IMR-90 (cell line): ENCODE results near the gene RNF215. TPM values are rescaled to one million over a fixed set of nuclear protein-coding genes. Genes with fewer than 3 reads are reported as not detected.

ENCODE experiments used
- ATAC-seq: fragments of 200-7000 bp; cut with Tn5 transposase; 2 replicates; pipeline ENCODE4 v1.9.1; 2020; ENCODE audit warnings: low read depth, mild to moderate bottlenecking, moderate library complexity
- BruUV-seq: library from RNA; stranded (reverse); fragments of 400-500 nt; replicated peaks from 2 replicates; lab custom pipeline; 2021; lab: Mats Ljungman, UMichigan
- CTCF ChIA-PET: fragments of 300-600 bp; formaldehyde crosslinking; extraction: SDS; loops from one replicate; lab custom pipeline; 2021; ENCODE audit warnings: antibody characterized with exemption; lab: Yijun Ruan, JAX
- POLR2A ChIA-PET: fragments of 300-600 bp; sonication (Branson Sonifier 250); formaldehyde crosslinking; loops from one replicate; lab custom pipeline; 2022; ENCODE audit warnings: antibody characterized with exemption; ENCODE audit not compliant: unreplicated experiment; lab: Charles Lee
- DNase-seq: peaks from one replicate; pipeline ENCODE4 v3.0.0; 2013
- H2AFZ ChIP-seq: replicated peaks from 2 replicates; pipeline ENCODE3; 2013; ENCODE audit warnings: low read length, mild to moderate bottlenecking; ENCODE audit not compliant: poor library complexity
- H2AK5ac ChIP-seq: 2 replicates; pipeline ENCODE4 v1.6.1; 2013; ENCODE audit warnings: low read depth, low read length, inconsistent platforms
- H2AK9ac ChIP-seq: replicated peaks from 2 replicates; pipeline ENCODE3; 2013; ENCODE audit warnings: mild to moderate bottlenecking, low read depth, low read length, moderate library complexity; ENCODE audit not compliant: poor library complexity
- H2BK120ac ChIP-seq: 2 replicates; pipeline ENCODE4 v1.6.1; 2013; ENCODE audit warnings: low read depth, low read length, inconsistent platforms
- H2BK15ac ChIP-seq: 3 replicates; pipeline ENCODE4 v1.6.1; 2013; ENCODE audit warnings: low read depth, low read length, inconsistent platforms
- H2BK20ac ChIP-seq: 2 replicates; pipeline ENCODE4 v1.6.1; 2013; ENCODE audit warnings: low read depth, mild to moderate bottlenecking, inconsistent platforms, low read length, moderate library complexity
- H2BK5ac ChIP-seq: 2 replicates; pipeline ENCODE4 v1.6.1; 2013; ENCODE audit warnings: mild to moderate bottlenecking, low read depth, low read length, inconsistent platforms; ENCODE audit not compliant: poor library complexity, severe bottlenecking
- H3K14ac ChIP-seq: replicated peaks from 2 replicates; pipeline ENCODE4 v1.6.1; 2013; ENCODE audit warnings: low read depth, low read length, inconsistent platforms
- H3K18ac ChIP-seq: 2 replicates; pipeline ENCODE4 v1.6.1; 2013; ENCODE audit warnings: low read depth, low read length, control low read depth
- H3K23ac ChIP-seq: 2 replicates; pipeline ENCODE4 v1.6.1; 2013; ENCODE audit warnings: low read depth, low read length, inconsistent platforms
- H3K27ac ChIP-seq: 2 replicates; pipeline ENCODE4 v1.5.1; 2013; ENCODE audit warnings: mild to moderate bottlenecking, control low read depth, low read length; ENCODE audit not compliant: insufficient read depth
- H3K27me3 ChIP-seq: 2 replicates; pipeline ENCODE4 v1.6.1; 2013; ENCODE audit warnings: low read length; ENCODE audit not compliant: control insufficient read depth, insufficient read depth
- H3K36me3 ChIP-seq: 2 replicates; pipeline ENCODE4 v1.6.1; 2013; ENCODE audit warnings: low read length, mixed read lengths; ENCODE audit not compliant: control insufficient read depth, insufficient read depth
- H3K4ac ChIP-seq: 2 replicates; pipeline ENCODE4 v1.6.1; 2013; ENCODE audit warnings: low read depth, low read length, inconsistent platforms
- H3K4me1 ChIP-seq: 2 replicates; pipeline ENCODE4 v1.6.1; 2013; ENCODE audit warnings: low read length, mixed read lengths; ENCODE audit not compliant: control insufficient read depth, insufficient read depth
- H3K4me2 ChIP-seq: 2 replicates; pipeline ENCODE4 v1.6.1; 2013; ENCODE audit warnings: low read depth, mild to moderate bottlenecking, control low read depth, low read length, moderate library complexity
- H3K4me3 ChIP-seq: 2 replicates; pipeline ENCODE4 v1.5.1; 2013; ENCODE audit warnings: low read depth, mild to moderate bottlenecking, control low read depth, low read length, moderate library complexity; ENCODE audit not compliant: insufficient read depth
- H3K56ac ChIP-seq: 2 replicates; pipeline ENCODE4 v1.6.1; 2013; ENCODE audit warnings: low read length, inconsistent platforms; ENCODE audit not compliant: insufficient read depth; ENCODE audit errors: extremely low read depth
- H3K79me1 ChIP-seq, 2 experiments: 2 replicates each; pipeline ENCODE4 v1.6.1; 2013; ENCODE audit warnings: low read length in 2 of 2, inconsistent platforms in 1 of 2, low read depth in 1 of 2
- H3K9ac ChIP-seq: 2 replicates; pipeline ENCODE4 v1.6.1; 2013; ENCODE audit warnings: low read depth, low read length, control low read depth
- H3K9me1 ChIP-seq: 2 replicates; pipeline ENCODE4 v1.6.1; 2013; ENCODE audit warnings: low read length, inconsistent platforms; ENCODE audit not compliant: insufficient read depth
- H3K9me3 ChIP-seq: 2 replicates; pipeline ENCODE4 v1.6.1; 2013; ENCODE audit warnings: low read length; ENCODE audit not compliant: control insufficient read depth, insufficient read depth
- H4K20me1 ChIP-seq: 2 replicates; pipeline ENCODE4 v1.6.1; 2013; ENCODE audit warnings: low read length, inconsistent platforms; ENCODE audit not compliant: insufficient read depth
- H4K5ac ChIP-seq: 2 replicates; pipeline ENCODE4 v1.6.1; 2013; ENCODE audit warnings: mild to moderate bottlenecking, low read depth, low read length, control low read depth
- H4K8ac ChIP-seq, 2 experiments: 2 replicates each; pipeline ENCODE4 v1.6.1; 2013; ENCODE audit warnings: low read depth in 2 of 2, low read length in 2 of 2, control low read depth in 1 of 2, inconsistent platforms in 1 of 2
- H4K91ac ChIP-seq: 2 replicates; pipeline ENCODE4 v1.6.1; 2013; ENCODE audit warnings: low read depth, low read length, inconsistent platforms; ENCODE audit not compliant: insufficient read depth
- BHLHE40 ChIP-seq: fragments of 150-350 bp; IDR thresholded peaks from 2 replicates; pipeline ENCODE4 v1.6.1; 2016; ENCODE audit warnings: mild to moderate bottlenecking, low read depth, low read length
- CEBPB ChIP-seq: IDR thresholded peaks from 2 replicates; pipeline ENCODE4 v1.6.1; 2012; ENCODE audit warnings: low read depth, low read length, improper control_type of control experiment
- FOS ChIP-seq: fragments of 150-350 bp; IDR thresholded peaks from 2 replicates; pipeline ENCODE4 v1.6.1; 2016; ENCODE audit warnings: low read depth, low read length
- MAFK ChIP-seq: IDR thresholded peaks from 2 replicates; pipeline ENCODE4 v1.6.1; 2012; ENCODE audit warnings: low read depth, low read length, improper control_type of control experiment
- MAZ ChIP-seq: IDR thresholded peaks from 2 replicates; pipeline ENCODE4 v1.6.1; 2012; ENCODE audit warnings: low read depth, mild to moderate bottlenecking, low read length, improper control_type of control experiment, moderate library complexity, borderline replicate concordance
- MXI1 ChIP-seq: IDR thresholded peaks from 2 replicates; pipeline ENCODE4 v1.6.1; 2012; ENCODE audit warnings: low read depth, mild to moderate bottlenecking, low read length, moderate library complexity, borderline replicate concordance
- NFE2L2 ChIP-seq: fragments of 150-350 bp; IDR thresholded peaks from 2 replicates; pipeline ENCODE4 v1.6.1; 2016; ENCODE audit warnings: low read depth, mild to moderate bottlenecking, low read length
- POLR2A ChIP-seq: IDR thresholded peaks from 2 replicates; pipeline ENCODE4 v1.6.1; 2012; ENCODE audit warnings: mild to moderate bottlenecking, low read depth, low read length
- RAD21 ChIP-seq: IDR thresholded peaks from 2 replicates; pipeline ENCODE4 v1.6.1; 2012; ENCODE audit warnings: low read length, improper control_type of control experiment
- RCOR1 ChIP-seq: IDR thresholded peaks from 2 replicates; pipeline ENCODE4 v1.6.1; 2012; ENCODE audit warnings: mild to moderate bottlenecking, low read length, improper control_type of control experiment; ENCODE audit not compliant: insufficient replicate concordance
- RFX5 ChIP-seq: IDR thresholded peaks from 2 replicates; pipeline ENCODE4 v1.8.0; 2012; ENCODE audit warnings: low read depth, mild to moderate bottlenecking, low read length, moderate library complexity
- SMC3 ChIP-seq: fragments of 150-350 bp; IDR thresholded peaks from 2 replicates; pipeline ENCODE4 v1.6.1; 2016; ENCODE audit warnings: low read depth, mild to moderate bottlenecking, antibody characterized with exemption, low read length, moderate library complexity
- WGBS, 2 experiments: methylation state at CpG; one replicate each; pipeline versions ENCODE4 v1.1.5 to v1.1.7; 2013; ENCODE audit warnings: missing lambda C conversion rate in 2 of 2; ENCODE audit not compliant: insufficient read length in 1 of 2; ENCODE audit errors: extremely low coverage in 2 of 2; 5-methylcytosine and 5-hydroxymethylcytosine counted together
- dilution Hi-C: fragments of 300-500 bp; cut with HindIII; formaldehyde crosslinking; loops from one replicate; pipeline ENCODE4 v1.14.3; 2018; ENCODE audit warnings: low sequenced_read_pairs; ENCODE audit not compliant: unreplicated experiment
- in situ Hi-C: fragments of 300-500 bp; cut with MboI; formaldehyde crosslinking; loops from 3 replicates; pipeline ENCODE4 v1.14.3; 2019; ENCODE audit warnings: low sequenced_read_pairs, inconsistent platforms, mixed read lengths
- intact Hi-C: fragments of 100-400 bp; cut with micrococcal nuclease; formaldehyde crosslinking; loops from 2 replicates; pipeline ENCODE4 v1.10.0; 2022
- polyA plus RNA-seq, 3 experiments: library from polyadenylated mRNA; depleted of rRNA; stranded (reverse); fragments of >200 nt; gene quantifications; 2 replicates each; pipeline ENCODE4 v1.2.3, GENCODE V29; 2012; ENCODE audit warnings: low replicate concordance in 1 of 3
- total RNA-seq: library from RNA; depleted of rRNA; stranded (reverse); fragments of >200 nt; gene quantifications from 2 replicates; pipeline ENCODE4 v1.2.3, GENCODE V29; 2012
- TF ChIP-seq, protein P1 (sequence below): fragments of 150-350 bp; IDR thresholded peaks from 2 replicates; pipeline ENCODE4 v1.6.1; 2017; ENCODE audit warnings: mild to moderate bottlenecking, antibody characterized with exemption, low read length, low read depth
- TF ChIP-seq, protein P2 (sequence below): conservative IDR thresholded peaks from 2 replicates; pipeline ENCODE4 v1.5.1; 2012; ENCODE audit warnings: mild to moderate bottlenecking, low read depth, low read length, improper control_type of control experiment
- TF ChIP-seq, protein P3 (sequence below): fragments of 150-350 bp; IDR thresholded peaks from 2 replicates; pipeline ENCODE4 v1.6.1; 2016; ENCODE audit warnings: low read depth, mild to moderate bottlenecking, low read length, moderate library complexity, borderline replicate concordance

The RNF215 gene
- total and polyA plus RNA-seq, 2 of the 4 experiments (the other 2 are of a cell fraction), result 15.8 to 21.9 TPM

DNA sequence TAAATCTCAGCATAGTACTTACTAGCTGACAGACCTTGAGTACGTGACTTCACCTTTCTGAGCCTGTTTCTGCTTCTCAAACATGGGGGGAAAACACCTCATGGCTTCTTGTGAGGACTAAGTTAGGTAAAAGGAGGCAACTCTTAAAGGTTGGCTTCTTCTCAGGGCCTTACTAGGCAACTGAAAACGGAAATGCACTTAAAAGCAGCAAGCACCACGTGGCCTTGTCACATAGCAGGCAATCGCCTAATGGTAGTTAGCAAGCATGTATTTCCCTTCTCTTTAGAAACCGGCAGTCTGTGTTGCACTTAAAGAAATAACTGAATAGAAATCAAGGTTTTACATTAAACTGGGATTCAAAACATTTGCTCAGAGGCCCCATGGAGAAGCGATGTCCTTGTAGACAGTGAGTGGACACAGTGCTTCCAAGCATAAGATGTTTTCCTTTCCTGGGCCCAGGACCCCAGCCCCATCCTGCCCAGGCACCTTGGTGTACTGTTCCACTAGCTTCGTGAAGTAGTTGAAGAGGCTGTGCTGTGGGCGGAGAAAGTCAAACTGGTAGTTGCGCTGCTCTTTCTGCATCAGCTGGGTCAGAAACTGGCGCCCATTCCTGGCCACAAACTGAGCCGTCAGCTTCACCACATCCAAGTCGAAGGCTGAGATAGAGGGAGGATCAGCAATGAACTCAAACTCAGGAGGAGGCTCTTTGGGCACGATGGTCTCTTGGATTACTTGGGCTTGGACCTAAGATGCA is 42.6 kb downstream of the RNF215 start:
- BruUV-seq, result no TSS peak
- no peaks in the 10 kb centered on the region for H3K9me3 ChIP-seq
- dilution Hi-C loops (no loop called here), in situ Hi-C loops (no loop called here), intact Hi-C loops (no loop called here)
- H3K9ac ChIP-seq, result no peak overlapping the region
- no peak overlapping the region for H4K5ac ChIP-seq
- DNase-seq (no peak), ATAC-seq (no peak)
- H2BK15ac ChIP-seq, result no peak overlapping the region
- no peak overlapping the region for H2BK120ac ChIP-seq
- CTCF ChIA-PET, result interaction anchor here (0.6 kb wide), 1 partner anchor 37 kb away, joined by 3 read pairs; no protein-coding TSS in a partner anchor
- 100% methylated on average over 6 of the region's 13 CpGs; no CpG with 5 or more reads in 1 of the 2 experiments for WGBS, 2 experiments
- H3K27ac ChIP-seq, result no peak overlapping the region
- H3K36me3 ChIP-seq, result peaks cover 75% of the 10 kb centered on the region
- no peak overlapping the region for H3K18ac ChIP-seq
- H2AK9ac ChIP-seq, result no peak overlapping the region
- no peak overlapping the region for H3K4me3 ChIP-seq
- H2BK20ac ChIP-seq, result no peak overlapping the region
- H2BK5ac ChIP-seq, result no peak overlapping the region
- no peak overlapping the region for H3K4me2 ChIP-seq
- H3K27me3 ChIP-seq, result no peaks in the 10 kb centered on the region
- H3K4ac ChIP-seq, result no peak overlapping the region
- no peak overlapping the region for H4K8ac ChIP-seq
- no peak overlapping the region for H2AK5ac ChIP-seq
- no peak overlapping the region for H2AFZ ChIP-seq
- no peaks in the 10 kb centered on the region for H3K9me1 ChIP-seq
- H3K4me1 ChIP-seq, result 0 out of 2 replicates have a peak, but pooled peaks cover 2% of the 10 kb centered on the region
- no peak overlapping the region for H4K91ac ChIP-seq
- H3K23ac ChIP-seq, result no peak overlapping the region
- peaks cover 23% of the 10 kb centered on the region for H4K20me1 ChIP-seq
- POLR2A ChIA-PET, result no interaction called here
- no peak overlapping the region for H3K14ac ChIP-seq
- peaks cover 20 to 43% of the 10 kb centered on the region in 2 experiments for H3K79me1 ChIP-seq
- H3K56ac ChIP-seq, result no peak overlapping the region
- TF ChIP-seq SMC3, result no peak
- no peak for TF ChIP-seq RCOR1
- no peak for TF ChIP-seq CEBPB
- TF ChIP-seq RFX5, result no peak
- no peak for TF ChIP-seq FOS
- TF ChIP-seq, protein P1, sequence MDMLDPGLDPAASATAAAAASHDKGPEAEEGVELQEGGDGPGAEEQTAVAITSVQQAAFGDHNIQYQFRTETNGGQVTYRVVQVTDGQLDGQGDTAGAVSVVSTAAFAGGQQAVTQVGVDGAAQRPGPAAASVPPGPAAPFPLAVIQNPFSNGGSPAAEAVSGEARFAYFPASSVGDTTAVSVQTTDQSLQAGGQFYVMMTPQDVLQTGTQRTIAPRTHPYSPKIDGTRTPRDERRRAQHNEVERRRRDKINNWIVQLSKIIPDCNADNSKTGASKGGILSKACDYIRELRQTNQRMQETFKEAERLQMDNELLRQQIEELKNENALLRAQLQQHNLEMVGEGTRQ, result no peak
- no peak for TF ChIP-seq POLR2A
- TF ChIP-seq, protein P2, sequence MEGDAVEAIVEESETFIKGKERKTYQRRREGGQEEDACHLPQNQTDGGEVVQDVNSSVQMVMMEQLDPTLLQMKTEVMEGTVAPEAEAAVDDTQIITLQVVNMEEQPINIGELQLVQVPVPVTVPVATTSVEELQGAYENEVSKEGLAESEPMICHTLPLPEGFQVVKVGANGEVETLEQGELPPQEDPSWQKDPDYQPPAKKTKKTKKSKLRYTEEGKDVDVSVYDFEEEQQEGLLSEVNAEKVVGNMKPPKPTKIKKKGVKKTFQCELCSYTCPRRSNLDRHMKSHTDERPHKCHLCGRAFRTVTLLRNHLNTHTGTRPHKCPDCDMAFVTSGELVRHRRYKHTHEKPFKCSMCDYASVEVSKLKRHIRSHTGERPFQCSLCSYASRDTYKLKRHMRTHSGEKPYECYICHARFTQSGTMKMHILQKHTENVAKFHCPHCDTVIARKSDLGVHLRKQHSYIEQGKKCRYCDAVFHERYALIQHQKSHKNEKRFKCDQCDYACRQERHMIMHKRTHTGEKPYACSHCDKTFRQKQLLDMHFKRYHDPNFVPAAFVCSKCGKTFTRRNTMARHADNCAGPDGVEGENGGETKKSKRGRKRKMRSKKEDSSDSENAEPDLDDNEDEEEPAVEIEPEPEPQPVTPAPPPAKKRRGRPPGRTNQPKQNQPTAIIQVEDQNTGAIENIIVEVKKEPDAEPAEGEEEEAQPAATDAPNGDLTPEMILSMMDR, result no peak
- no peak for TF ChIP-seq MAFK
- TF ChIP-seq, protein P3, sequence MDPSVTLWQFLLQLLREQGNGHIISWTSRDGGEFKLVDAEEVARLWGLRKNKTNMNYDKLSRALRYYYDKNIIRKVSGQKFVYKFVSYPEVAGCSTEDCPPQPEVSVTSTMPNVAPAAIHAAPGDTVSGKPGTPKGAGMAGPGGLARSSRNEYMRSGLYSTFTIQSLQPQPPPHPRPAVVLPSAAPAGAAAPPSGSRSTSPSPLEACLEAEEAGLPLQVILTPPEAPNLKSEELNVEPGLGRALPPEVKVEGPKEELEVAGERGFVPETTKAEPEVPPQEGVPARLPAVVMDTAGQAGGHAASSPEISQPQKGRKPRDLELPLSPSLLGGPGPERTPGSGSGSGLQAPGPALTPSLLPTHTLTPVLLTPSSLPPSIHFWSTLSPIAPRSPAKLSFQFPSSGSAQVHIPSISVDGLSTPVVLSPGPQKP, result no peak
- TF ChIP-seq MXI1, result no peak
- no peak for TF ChIP-seq NFE2L2
- TF ChIP-seq BHLHE40, result no peak
- TF ChIP-seq MAZ, result no peak
- no peak for TF ChIP-seq RAD21
